SK-N-SH (cell line): ENCODE results near the gene POC1B.

Source experiments
- FOXM1 ChIP-seq: IDR thresholded peaks from 2 replicates; pipeline ENCODE4 v1.4.0; 2012; ENCODE audit warnings: low read depth, mild to moderate bottlenecking
- GABPA ChIP-seq: IDR thresholded peaks from 2 replicates; pipeline ENCODE4 v1.4.0; 2012; ENCODE audit warnings: low read depth, mild to moderate bottlenecking
- MAX ChIP-seq: IDR thresholded peaks from 2 replicates; pipeline ENCODE4 v1.4.0; 2012; ENCODE audit warnings: low read depth
- MEF2A ChIP-seq: IDR thresholded peaks from 2 replicates; pipeline ENCODE4 v1.4.0; 2012; ENCODE audit warnings: low read depth, borderline replicate concordance
- PBX3 ChIP-seq: IDR thresholded peaks from 2 replicates; pipeline ENCODE4; 2012
- POLR2AphosphoS5 ChIP-seq: IDR thresholded peaks from 2 replicates; pipeline ENCODE4 v1.6.1; 2012; ENCODE audit warnings: low read depth, low read length
- RCOR1 ChIP-seq: fragments of 150-350 bp; IDR thresholded peaks from 2 replicates; pipeline ENCODE4 v1.6.1; 2017; ENCODE audit warnings: antibody characterized with exemption, low read length
- REST ChIP-seq: IDR thresholded peaks from 2 replicates; pipeline ENCODE4 v1.6.1; 2012; ENCODE audit warnings: mild to moderate bottlenecking, low read depth, low read length, moderate library complexity
- SIN3A ChIP-seq: IDR thresholded peaks from 2 replicates; pipeline ENCODE4 v1.6.1; 2012; ENCODE audit warnings: low read depth, mild to moderate bottlenecking, low read length, moderate library complexity, borderline replicate concordance
- TEAD4 ChIP-seq: IDR thresholded peaks from 2 replicates; pipeline ENCODE4 v1.4.0; 2012; ENCODE audit warnings: mild to moderate bottlenecking, borderline replicate concordance; ENCODE audit not compliant: insufficient read depth
- TF ChIP-seq, protein P1 (sequence below): fragments of 200-600 bp; sonication (generic); IDR thresholded peaks from 2 replicates; pipeline ENCODE4 v1.6.1; 2017; ENCODE audit warnings: antibody characterized with exemption, mild to moderate bottlenecking, moderate library complexity

DNA sequence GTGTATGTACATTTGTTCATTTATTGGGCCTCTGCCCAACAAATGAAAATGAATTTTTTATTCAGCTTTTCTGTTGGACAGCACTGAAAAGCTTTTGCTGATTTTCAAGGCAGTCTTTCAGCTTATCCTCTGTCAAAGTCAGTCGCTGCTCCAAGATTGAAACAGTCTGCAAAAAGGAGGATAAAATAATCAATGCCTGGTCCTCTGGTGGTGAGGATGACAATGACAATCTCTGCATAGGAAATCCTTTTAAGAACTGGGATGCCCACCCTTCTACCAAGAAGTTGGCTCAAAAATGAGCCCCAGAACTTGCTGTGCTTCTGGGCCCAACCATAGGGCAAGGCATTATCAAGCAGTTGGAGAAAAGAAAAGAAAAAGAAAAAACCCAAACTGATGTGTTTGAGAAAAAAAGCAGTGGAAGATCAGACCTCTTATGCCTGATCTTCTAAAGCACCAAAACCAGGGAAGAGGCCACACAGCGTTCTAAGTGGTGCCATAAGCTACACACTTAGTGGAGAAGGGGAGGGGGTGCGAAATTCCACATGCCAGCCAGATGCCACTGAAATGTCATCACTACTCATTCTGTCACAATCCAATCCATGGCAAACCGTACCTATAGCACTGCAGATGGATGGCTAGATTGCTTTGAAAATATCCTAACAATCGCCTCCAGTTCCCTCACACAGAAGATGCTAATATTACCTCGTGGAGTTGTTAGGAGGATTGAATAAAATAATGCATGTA, 104.6 kb downstream of the POC1B start:
- TF ChIP-seq REST = no peak
- no peak for TF ChIP-seq MEF2A
- no peak for TF ChIP-seq GABPA
- TF ChIP-seq SIN3A = no peak
- no peak for TF ChIP-seq RCOR1
- no peak for TF ChIP-seq PBX3
- TF ChIP-seq, protein P1, sequence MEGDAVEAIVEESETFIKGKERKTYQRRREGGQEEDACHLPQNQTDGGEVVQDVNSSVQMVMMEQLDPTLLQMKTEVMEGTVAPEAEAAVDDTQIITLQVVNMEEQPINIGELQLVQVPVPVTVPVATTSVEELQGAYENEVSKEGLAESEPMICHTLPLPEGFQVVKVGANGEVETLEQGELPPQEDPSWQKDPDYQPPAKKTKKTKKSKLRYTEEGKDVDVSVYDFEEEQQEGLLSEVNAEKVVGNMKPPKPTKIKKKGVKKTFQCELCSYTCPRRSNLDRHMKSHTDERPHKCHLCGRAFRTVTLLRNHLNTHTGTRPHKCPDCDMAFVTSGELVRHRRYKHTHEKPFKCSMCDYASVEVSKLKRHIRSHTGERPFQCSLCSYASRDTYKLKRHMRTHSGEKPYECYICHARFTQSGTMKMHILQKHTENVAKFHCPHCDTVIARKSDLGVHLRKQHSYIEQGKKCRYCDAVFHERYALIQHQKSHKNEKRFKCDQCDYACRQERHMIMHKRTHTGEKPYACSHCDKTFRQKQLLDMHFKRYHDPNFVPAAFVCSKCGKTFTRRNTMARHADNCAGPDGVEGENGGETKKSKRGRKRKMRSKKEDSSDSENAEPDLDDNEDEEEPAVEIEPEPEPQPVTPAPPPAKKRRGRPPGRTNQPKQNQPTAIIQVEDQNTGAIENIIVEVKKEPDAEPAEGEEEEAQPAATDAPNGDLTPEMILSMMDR = peak; percentile 32
- no peak for TF ChIP-seq POLR2AphosphoS5
- TF ChIP-seq TEAD4 = no peak
- TF ChIP-seq MAX = no peak
- TF ChIP-seq FOXM1 = no peak
